Endothelial cell of hepatic sinusoid (primary cell): ENCODE results near the gene SMIM35.
"Not testable (repeated sequence)": the region's sequence is repeated elsewhere in the genome, so short reads cannot be mapped to it uniquely, and the experiment has no call there.

ENCODE experiments used
- in situ Hi-C: cut with HindIII; loops from 2 replicates; pipeline ENCODE4 v1.10.0; 2017; ENCODE audit warnings: low sequenced_read_pairs

SMIM35 gene

GRCh38 chr11:117992136-117992535 lies 94.6 kb downstream of the SMIM35 start:
- in situ Hi-C loops = no loop called here

DNA sequence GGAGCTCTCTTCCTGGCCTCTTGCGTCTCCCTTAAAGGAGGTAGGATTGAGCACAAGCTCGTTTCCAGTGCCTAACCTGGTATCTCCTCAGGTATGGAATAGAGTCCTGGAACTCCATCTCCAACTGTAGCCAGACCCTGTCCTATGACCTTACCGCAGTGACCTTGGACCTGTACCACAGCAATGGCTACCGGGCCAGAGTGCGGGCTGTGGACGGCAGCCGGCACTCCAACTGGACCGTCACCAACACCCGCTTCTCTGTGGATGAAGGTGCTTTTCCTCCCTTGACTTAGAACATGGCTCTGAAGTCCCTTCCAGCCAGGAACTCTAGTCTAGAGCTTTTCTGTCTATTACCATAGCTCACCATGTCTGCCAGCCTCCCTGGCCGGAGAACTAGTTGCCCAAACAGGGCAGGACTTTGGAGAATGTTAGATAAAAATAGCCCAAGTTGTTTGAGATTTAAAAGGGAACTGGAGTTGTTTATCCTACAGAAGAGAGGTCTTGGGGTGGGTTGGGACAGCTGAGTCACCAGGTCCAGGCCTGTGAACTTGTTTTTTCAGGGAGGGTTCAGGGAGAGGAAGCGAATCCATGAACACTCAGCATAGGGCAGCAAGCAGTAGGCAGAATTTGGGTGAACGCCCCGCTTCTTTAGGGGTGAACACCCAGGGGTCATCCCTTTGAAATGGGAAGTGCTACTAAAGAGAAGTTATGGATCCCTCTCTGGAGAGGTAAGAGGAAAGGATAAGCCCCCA lies 97.2 kb downstream of the SMIM35 start:
- in situ Hi-C loops = no loop called here

GRCh38 chr11:117986981-117987574 lies 99.7 kb downstream of the SMIM35 start:
- in situ Hi-C loops = no loop called here

GRCh38 chr11:117985953-117986887 lies 100.5 kb downstream of the SMIM35 start, which contains the start of gene IL10RA:
TSS of gene IL10RA (plus strand) at chr11:117986394. CDS start at chr11:117986468, 74 bp downstream.
- in situ Hi-C loops = no loop called here

GRCh38 chr11:117984476-117984875 lies 102.3 kb downstream of the SMIM35 start:
- in situ Hi-C loops = no loop called here

GRCh38 chr11:117983163-117983475 lies 103.6 kb downstream of the SMIM35 start:
- in situ Hi-C loops = no loop called here

- in situ Hi-C loops = no loop called here
Measured at GRCh38 chr11:117980720-117981119, 106.0 kb downstream of the SMIM35 start.

DNA sequence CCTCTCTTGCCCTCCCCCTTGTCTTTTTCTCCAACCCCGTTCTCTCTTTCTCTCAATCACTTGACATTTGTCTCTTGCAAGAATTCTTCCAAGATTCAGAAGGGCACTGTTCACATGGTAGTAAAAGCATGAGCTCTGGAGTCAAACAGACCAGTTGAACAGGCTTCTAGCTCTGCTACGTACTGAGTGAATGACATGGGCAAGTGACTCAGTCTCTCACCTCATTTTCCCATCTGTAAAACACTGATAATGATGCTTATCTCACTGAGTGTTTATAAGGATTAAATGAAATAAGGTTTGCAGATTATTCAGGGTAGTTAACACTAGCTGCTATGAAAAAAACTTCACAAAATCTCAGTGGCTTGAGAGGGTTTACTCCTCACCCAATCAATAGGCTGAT lies 106.5 kb downstream of the SMIM35 start:
- in situ Hi-C loops = no loop called here

DNA sequence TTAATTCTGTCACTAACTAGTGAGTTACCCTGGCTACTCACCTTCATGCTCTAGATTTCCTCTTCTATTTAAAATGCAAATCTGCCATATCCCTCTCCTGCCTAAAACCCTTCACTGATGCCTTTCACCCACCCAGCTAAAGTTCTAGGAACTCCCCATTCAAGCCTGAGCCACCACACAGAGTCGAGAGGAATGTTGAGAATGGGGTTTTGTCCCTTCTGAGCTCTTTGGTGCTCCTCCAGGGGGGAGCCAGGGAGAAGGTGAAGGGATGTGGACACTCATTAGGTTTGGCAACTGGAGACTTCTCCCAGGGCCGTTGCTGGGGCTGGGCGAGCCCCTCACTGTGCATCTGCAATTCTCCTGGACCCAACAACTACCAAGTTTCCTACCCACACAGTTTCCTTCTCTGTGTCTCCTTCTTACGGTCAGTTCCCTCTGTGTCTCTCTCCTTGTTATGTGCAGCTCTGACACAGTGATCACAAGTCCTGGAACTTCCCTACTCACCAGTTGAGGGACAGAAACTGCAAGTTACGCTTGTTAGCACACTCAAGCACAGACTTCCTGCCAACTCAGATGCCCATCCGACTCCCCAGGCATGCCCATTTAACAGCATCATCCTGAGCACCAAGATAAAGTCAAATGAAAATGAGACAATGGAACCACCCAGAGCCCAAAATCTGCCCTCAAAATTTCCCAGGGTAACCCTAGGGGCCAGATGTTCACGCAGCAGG lies 107.1 kb downstream of the SMIM35 start:
- in situ Hi-C loops = no loop called here

DNA sequence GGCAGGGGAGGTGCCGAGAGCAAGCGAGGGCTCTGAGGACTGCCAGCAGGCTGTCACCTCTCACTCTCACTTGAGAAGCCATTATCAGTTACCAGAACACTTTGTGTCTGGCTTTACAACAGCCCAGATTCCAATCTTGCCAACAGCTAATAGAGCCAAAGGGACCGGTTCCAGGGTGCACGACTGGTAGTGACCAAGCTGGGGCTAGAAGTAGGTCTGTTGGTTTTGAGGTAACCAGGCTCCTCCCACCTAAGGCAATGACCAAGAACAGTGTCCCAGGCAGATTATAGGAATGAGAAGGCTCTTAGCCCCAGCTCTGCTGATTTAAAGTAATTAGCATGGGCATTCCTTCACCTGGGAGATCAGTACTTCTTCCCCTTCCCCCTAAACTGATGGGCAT lies 107.8 kb downstream of the SMIM35 start:
- in situ Hi-C loops = no loop called here

- in situ Hi-C loops = not testable (repeated sequence)
Measured at GRCh38 chr11:117978291-117978910, 108.4 kb downstream of the SMIM35 start.

DNA sequence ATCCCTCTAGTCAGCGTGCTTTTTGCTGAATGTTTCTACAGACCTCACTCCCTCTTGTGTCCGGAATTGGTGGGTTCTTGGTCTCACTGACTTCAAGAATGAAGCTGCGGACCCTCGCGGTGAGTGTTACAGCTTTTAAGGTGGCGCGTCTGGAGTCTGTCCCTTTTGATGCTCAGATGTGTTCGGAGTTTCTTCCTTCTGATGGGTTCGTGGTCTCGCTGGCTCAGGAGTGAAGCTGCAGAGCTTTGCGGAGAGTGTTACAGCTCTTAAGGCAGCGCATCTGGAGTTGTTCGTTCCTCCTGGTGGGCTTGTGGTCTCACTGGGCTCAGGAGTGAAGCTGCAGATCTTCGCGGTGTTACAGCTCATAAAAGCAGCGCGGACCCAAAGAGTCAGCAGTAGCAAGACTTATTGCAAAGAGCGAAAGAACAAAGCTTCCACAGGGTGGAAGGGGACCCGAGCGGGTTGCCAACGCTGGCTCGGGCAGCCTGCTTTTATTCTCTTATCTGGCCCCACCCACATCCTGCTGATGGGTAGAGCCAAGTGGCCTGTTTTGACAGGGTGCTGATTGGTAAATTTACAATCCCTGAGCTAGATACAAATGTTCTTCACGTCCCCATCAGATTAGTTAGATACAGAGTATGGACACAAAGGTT lies 109.0 kb downstream of the SMIM35 start:
- in situ Hi-C loops = not testable (repeated sequence)

DNA sequence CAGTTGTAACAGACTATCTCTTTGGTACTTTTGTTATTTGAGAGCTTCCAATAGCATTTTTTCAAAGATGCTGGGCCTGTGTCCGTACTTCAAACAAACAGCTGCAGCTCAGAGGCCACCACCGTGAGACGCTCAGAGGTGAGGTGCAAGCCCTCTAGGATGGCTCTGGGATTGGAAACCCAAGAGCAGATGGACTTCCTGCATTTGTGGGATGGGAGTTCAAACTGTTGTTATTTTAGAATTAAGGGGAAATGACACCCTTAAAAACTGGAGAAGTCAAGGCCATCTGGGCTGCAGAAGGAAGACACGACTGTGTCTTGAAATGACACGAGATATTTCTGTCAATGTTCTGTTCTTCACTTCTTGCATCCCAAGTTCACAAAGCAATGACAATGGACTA lies 109.7 kb downstream of the SMIM35 start:
- in situ Hi-C loops = no loop called here

DNA sequence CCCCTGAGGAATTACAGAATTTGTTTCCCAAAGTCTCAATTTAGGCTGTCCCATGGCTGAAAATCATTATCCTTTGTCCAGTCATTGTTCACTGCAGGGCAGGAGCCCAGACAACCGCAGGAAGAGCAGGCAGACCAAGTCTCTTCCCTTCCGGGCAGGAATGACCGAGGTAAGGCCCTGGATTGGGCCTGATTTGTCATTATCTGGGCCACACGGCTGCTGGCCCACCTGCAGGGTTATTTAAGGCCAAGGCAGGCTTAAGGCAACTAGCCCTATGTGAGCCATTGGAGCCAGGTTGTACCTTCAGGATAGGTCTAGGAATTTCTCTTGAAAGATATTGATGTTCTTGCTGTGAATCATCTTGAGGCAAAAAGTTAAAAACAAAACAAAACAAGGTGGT lies 110.3 kb downstream of the SMIM35 start:
- in situ Hi-C loops = no loop called here

GRCh38 chr11:117973503-117973860 lies 113.3 kb downstream of the SMIM35 start:
- in situ Hi-C loops = no loop called here

GRCh38 chr11:117972629-117973502 lies 113.9 kb downstream of the SMIM35 start:
- in situ Hi-C loops = no loop called here

GRCh38 chr11:117972044-117972443 lies 114.7 kb downstream of the SMIM35 start:
- in situ Hi-C loops = no loop called here

GRCh38 chr11:117970400-117971024 lies 116.3 kb downstream of the SMIM35 start:
- in situ Hi-C loops = no loop called here
